NCI-H146 (cell line): Measurements from ENCODE around the gene KCNG3.

Source experiments
- DNase-seq: peaks from one replicate; lab custom pipeline; 2025; lab: John Stamatoyannopoulos, UW

KCNG3 gene, protein sequence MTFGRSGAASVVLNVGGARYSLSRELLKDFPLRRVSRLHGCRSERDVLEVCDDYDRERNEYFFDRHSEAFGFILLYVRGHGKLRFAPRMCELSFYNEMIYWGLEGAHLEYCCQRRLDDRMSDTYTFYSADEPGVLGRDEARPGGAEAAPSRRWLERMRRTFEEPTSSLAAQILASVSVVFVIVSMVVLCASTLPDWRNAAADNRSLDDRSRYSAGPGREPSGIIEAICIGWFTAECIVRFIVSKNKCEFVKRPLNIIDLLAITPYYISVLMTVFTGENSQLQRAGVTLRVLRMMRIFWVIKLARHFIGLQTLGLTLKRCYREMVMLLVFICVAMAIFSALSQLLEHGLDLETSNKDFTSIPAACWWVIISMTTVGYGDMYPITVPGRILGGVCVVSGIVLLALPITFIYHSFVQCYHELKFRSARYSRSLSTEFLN

DNA sequence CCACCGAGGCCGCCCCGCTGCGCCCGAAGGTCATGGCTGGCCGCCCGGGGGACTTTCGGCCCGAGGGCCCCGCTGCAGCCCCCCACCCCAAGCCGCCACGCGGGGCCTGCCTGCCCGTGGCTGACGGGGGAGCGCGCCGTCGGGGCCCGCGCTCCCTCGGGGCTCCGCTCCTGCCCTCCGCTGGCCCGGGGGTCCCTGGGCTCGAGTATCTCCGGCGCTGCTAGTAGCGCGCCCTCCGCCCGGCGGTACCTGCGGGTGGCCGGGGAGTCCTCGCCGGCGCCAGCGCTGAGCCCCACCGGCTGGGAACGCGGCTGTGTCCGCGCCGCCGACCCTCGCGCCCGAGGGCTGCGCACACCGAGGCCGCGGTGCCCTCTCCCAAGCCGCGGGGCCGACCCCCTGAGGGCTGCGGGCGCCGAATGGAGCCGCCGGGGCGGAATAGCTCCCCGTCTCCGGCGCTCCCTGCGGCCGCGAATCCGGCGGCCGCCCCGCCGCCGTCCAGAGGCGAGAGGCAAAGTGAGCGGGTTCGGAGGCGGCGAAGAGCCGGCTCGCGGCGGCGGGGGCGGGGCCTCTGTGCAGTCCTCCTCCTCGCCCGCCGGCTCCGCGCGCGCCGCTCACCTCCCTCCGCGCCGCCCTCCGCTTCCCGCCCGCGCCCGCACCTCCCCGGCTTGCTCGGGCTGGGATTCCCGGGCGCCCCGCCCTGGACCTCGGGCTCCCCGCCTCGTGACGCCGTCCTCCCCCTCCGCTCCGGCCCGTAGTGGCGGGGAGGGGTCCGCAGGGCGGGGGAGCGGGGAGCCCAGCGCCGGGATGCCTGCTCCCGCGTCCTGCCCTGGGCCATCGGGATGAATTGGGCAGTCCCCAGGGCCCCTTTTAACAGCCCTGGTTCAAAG, at the start of gene KCNG3:
KCNG3 (minus strand) TSS at position 515 of the 887 bp plus-strand sequence; CDS start at position 34, 481 bp downstream.
- peak; percentile 91 for DNase-seq

DNA sequence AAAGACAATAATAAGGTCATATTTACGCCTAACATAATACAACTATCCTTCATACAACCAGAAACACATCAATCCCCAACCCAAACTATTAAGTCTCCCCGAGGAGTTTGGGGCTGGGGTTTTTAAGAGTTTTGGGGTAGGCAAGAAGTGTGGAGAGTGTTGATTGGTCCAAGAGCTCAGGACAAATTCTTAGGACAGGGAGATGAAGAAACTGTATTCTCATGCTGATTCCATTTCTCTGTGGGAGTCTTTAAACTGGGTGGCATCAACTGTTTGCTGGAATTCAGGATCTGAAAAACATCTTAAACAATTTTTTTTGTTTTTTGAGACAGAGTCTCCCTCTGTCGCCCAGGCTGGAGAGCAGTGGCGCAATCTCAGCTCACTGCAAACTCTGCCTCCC, 49.1 kb upstream of the KCNG3 start:
- DNase-seq, result no peak

DNA sequence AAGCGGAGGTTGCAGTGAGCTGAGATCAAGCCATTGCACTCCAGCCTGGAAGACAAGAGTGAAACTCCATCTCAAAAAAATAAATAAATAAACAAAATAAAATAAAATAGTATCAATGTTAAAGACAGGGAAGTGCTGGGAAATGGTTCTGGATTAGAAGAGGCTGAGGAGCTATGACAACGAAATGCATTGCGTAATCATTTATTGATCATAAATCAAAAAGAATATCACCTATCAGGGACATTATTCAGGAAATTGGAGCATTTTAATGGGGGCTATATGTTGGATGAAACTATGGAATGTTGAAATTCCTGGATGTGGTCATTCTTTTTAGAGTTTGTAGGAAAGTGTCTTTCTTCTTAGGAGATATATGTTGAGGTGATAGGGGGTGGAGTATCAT, 43.7 kb upstream of the KCNG3 start:
- DNase-seq, result no peak

DNA sequence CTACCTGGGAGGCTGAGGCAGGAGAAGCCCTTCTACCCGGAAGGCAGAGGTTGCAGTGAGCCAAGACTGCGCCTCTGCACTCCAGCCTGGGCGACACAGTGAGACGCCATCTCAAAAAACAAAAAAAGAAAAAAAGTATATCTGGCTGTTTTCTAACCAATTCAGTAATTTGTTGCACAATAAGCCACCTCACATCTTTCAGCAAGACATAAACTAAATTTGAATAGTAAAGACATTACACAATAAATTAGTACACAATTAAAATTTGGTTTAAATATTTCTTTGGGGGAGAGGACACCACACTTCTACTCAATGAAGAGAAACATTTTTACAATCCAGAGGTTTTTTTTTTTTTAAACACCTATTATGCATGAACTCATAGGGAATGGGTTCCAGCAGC, 38.6 kb upstream of the KCNG3 start:
- DNase-seq, result no peak

DNA sequence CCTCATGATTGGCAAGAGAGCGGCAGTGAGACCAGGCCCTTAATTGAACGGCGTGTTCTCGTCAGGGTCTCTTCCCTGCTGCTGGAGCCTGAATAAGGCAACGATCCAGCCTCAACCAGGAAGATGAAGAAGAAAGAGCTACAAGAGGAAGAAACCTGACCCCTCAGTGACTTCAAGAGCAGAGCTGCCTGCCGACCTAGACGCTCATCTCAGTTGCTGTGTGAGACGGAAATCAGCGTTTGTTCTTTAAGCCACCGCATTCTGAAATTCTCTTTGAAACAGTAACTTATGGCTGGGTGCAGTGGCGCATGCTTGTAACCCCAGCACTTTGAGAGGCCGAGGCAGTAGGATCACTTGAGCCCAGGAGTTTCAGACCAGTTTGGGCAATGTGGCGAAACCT, 29.6 kb upstream of the KCNG3 start:
- no peak for DNase-seq

DNA sequence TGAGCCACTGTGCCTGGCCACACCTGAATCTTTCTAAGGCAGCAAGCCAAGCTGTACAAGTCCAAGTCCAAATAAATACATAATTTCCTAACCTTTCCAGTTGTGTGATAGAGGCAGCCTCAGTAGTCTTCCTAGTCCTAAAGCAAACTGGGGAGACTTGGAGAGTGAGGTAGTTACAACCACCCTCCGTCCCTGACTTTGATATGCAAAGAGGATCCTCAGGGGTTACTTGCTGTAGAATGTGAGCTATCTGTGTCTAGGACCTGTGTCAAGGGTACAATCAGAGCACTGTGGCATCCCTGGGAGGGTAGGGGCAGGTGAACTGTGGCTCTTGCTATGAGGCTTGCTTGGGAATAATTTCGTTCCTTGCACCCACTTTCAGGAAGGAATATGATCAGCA, 28.3 kb upstream of the KCNG3 start:
- DNase-seq, result no peak

DNA sequence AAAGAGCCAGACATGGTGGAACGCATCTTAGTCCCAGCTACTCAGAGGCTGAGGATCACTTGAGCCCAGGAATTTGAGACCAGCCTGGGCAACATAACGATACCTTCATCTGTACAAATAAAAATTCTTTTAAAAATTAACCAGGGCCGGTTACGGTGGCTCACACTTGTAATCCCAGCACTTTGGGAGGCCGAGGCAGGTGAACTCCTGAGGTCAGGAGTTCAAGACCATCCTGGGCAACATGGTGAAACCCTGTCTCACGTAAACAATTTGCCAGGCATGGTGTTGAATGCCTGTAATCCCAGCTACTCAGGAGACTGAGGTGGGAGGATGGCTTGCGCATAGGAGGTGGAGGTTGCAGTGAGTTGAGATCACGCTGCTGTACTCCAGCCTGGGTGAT, 25.8 kb upstream of the KCNG3 start:
- no peak for DNase-seq

DNA sequence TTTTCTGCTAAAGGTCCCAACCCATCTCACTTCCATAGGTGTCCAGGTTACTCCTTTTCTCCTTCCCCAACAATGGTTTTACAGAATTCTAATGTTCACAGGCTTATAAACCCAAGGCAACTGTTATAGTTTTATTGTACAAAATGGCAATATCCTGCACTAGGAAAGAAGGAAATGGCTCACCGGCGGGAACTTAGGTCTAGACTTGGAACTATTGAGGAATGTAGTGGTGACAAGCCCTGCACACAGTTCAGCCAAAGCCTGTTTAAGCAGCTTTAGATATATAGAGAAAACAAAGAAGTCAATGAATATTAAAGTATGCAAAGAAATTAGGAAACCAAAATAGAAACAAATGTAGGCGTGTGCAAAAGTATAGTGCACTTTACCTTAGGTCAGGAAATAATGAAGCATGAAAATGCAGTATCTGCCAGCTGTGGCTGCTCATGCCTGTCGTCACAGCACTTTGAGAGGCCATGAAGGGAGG, 22.7 kb upstream of the KCNG3 start:
- DNase-seq, result no peak

DNA sequence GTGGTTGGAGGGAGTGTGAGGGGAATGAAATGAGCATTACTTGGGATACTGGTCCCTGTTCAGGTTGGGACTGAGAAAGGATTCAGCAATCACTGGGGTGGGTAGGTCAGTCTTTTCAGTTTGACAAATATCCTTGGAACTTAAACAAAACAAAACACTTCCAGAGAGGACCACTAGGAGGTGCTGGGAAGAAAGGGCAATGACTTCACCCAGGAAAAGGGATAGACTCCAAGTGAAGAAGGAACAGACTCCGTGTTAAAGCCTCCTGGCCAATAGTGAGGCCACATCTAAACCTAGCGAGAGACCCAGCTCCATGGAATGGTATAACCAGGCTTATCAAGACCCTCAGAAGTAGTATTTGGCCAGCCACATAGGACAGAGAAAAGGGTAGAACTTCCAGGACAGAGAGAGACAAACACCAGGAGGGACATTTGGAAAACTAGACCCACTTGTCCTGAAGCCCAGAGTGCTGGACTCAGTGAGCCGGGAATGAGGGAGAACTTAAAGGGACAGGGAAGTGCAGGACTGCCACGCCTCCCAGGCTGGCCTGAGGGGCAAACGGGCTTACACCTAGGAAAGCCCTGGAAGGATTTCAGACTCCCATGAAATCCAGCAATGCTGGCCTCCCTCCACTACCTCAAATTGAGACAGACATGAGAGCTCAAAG, 19.6 kb upstream of the KCNG3 start:
- DNase-seq, result peak; percentile 50

DNA sequence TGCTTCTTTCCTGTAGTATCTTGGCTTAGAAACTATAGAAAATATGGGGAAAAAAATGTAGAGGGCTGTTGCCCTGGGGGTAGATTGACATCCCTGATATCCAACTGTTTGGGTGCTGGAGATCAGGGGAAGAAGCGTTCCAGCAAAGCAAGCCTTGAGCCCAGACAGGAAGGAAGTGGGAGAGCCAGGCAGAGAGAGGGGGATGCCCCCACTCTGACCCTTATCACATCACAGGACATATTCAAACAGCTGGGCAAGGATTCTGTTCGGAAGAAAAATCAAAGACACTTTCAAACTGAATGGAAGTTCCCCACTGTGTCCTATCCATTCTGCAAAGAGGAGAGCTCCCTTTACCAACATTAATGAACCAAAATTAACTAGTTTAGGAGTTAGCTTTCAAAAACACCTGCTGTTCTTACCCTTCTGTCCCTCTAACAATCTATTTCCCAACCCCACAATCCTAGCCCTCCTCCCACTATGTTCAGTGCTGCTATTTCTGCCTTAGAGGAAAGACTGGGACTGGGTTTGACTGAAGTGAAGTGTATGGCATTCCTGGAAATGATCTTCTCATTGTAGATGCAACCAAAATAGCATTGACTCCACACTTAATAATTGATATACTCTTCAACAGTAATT, 16.9 kb upstream of the KCNG3 start:
- DNase-seq, result peak; percentile 4

DNA sequence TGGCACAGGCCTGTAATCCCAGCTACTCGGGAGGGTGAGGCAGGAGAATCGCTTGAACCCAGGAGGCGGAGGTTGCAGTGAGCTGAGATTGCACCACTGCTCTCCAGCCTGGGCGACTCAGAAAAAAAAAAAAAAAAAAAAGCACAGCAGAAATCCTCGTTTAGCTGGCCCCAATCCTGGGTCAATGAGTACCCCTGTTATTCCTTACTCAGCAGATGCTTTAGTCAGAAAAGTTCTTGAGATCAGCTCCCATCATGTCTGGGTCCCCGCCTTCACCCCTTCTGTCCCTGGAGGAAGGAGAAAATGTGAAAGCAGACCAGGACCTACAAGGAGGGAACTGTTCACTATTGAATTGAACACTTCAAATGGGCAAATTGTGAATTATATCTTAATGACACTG, 16.4 kb upstream of the KCNG3 start:
- no peak for DNase-seq

DNA sequence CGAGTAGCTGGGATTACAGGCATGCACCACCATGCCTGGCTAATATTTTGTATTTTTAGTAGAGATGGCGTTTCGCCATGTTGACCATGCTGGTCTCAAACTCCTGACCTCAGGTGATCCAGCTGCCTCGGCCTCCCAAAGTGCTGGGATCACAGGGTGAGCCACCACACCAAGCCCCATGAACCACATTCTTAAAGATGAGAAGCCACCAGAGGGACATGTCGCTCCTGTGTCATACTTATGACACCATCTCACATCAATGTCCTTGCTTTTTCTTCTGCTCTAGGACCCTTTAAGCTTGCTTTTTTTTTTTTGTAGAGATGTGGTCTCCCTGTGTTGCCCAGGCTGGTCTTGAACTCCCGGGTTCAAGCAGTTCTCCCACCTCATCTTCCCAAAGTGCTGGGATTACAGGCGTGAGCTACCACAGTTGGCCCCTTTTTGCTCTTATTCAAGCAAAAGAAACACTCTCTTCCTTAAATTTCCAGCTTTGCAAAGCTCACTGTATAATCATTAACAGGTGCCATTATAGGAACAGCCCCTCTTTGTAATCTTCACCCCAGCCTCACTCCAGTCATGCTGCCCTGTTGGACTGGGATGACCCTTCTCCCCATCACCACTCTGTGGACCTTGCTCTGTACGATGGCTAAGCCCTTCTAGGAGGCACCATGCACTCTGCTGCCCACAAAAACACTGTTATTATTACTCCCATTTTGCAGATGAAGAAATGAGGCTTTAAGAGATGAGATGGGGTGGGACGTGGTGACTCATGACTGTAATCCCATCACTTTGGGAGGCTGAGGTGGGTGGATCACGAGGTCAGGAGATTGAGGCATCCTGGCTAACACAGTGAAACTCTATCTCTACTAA, 10.8 kb upstream of the KCNG3 start:
- no peak for DNase-seq

DNA sequence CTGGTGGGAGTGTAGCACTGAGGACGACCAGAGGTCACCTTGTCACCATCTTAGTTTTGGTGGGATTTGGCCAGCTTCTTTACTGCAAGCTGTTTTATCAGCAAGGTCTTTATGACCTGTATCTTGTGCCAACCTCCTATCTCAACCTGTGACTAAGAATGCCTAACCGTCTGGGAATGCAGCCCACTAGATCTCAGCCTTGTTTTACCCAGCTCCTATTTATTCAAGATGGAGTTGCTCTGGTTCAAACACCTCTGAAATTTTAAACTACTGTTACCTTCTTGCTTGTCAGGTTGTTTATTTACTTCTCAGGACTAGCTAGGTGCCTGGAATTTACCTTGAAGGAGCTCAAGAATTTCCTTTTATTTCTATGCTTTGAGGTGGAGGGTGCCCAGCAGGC, 9.5 kb upstream of the KCNG3 start:
- no peak for DNase-seq

DNA sequence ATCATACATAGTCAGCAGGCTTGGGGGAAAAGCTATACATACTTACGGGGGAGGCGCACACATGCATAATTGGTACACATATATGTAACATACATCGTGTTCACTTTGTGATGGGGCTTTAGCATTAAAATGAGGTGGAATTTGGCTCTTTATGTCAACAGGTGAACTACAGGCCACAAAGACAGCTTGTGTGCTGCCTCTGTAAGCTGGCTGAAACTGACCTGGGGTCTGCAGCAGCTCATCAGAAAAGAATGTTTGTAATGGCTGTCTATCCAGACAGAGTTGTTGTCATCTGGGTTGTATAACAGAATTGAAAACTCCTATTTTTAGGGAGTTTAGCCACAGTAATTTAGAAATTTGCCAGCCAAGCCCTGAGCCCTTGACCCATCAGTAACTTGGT, 4.7 kb upstream of the KCNG3 start:
- DNase-seq, result no peak

DNA sequence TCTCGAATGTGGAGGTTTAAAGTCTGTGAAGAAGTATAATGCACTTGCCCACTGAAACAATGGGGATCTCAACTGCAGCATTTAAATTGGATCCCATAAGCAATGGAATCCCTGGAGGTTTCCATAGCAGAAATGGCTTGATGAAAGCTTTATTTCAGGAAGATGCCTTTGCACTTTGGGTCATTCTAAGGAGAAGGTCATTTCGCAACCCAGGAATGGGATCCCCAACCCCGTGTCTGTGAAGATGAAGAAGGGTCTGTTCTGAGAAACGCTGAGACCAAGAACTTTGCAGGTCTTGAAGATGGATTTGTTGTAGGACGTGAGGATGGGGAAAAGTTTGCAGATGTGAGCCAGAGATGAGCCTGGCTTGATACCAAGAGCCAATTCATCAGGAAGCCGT, 1.8 kb upstream of the KCNG3 start:
- DNase-seq, result peak; percentile 18

DNA sequence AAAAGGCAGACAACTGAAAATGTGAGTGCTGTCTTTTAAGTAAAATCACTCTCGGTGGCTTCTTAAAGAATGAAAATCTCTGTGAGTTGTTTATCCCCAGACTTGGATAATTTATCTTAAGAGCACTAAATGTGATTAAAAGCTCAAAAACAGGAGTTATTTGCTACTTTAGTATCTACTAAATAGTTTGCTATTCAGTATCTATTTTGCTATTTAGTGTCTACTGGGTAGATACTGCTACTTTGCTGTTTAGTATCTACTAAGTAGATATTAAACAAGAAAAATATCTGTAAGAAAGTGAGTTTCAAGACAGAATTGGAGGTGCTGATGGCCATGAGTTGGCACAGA, 1.4 kb upstream of the KCNG3 start:
- DNase-seq, result no peak

DNA sequence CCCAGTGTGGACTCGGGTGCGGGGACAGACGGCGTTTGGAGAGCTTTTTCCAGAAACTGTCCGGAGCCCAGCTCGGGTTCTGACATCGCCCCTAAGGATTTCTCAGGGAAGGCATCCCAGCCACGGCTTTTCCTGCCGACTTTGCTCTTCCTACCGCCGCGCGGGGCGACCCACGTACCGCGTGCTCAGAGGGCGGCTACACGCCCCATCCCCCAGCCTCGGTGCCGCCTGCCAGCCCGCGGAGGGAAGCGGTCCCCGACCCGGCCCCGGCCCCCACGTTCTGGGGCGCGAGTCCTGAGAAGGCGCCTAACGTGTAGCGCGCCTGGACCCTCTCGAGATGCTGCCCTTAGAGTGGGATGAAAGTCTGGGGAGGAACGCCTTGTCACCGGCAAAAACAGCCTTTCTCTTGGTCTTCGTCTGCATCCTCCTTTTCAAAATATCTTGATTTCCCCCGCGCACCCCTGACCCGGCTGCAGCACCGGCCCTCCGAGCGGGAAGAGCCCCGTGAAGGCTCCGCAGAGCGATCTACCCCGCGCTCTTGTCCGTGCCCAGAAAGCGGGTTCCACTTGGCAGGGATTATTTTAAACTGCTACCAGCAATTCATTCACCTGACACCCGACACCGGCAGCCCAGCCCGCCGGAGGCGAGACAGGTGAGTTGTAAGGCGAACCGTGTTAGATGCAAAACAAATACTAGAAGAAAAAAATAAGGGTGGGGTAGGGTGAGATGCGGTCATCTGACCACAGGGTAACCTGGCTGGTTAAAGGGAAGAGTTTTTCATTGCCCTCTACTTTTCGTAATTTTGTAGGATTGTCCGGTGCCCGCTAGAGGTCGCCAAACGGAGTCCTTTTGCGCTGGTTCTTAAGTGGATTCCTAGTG, 812 bp upstream of the KCNG3 start:
- peak; percentile 97 for DNase-seq

DNA sequence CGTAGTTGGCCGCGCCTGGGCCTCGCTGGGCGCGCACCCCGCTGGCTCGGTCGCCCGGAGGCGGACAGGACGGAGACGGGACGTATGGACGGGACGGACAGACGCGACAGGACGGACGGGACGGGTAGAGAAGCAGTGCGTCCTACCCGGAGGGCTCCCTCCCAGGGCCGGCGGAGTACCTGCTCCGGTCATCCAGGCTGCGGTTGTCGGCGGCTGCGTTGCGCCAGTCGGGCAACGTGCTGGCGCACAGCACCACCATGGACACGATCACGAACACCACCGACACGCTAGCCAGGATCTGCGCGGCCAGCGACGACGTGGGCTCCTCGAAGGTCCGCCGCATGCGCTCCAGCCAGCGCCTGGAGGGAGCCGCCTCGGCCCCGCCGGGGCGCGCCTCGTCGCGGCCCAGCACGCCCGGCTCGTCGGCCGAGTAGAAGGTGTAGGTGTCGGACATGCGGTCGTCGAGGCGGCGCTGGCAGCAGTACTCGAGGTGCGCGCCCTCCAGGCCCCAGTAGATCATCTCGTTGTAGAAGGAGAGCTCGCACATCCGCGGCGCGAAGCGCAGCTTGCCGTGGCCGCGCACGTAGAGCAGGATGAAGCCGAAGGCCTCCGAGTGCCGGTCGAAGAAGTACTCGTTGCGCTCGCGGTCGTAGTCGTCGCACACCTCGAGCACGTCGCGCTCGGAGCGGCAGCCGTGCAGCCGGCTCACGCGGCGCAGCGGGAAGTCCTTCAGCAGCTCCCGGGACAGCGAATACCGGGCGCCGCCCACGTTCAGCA, 903 bp downstream of the KCNG3 start:
- DNase-seq, result peak; percentile 61

DNA sequence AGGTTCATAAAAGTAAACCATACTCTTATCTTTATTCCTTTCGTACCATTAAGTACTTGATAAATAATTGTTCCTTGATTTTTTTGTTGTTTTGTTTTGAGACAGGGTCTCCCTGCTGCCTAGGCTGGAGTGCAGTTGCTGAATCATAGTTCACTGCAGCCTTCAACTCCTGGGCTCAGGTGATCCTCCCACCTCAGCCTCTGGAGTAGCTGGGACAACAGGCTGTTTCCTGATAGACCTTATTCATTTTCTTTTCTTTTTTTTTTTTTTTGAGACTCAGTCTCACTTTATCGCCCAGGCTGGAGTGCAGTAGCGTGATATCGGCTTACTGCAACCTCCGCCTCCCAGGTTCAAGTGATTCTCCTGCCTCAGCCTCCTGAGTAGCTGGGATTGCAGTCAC, 5.5 kb downstream of the KCNG3 start:
- DNase-seq, result no peak
